ENCODE data around the gene UQCR10.

The UQCR10 gene

GRCh38 chr22:29734406-29734805 is 32.8 kb upstream of the UQCR10 start:
- Histone ChIP-seq H3K27me3 (ENCODE audit: insufficient read depth, low read depth, severe bottlenecking) (no peaks in the 10 kb centered on the region), H3K4me3 (ENCODE audit: low read depth, low read length) (no peak overlapping the region), H3K36me3 (no peaks in the 10 kb centered on the region; the same call in 1 of the 2 replicates), H3K27ac (peak overlapping the region; percentile 83), H3K9me3 (ENCODE audit: severe bottlenecking) (no peaks in the 10 kb centered on the region)
- peak; percentile 42 for DNase-seq
- TF ChIP-seq, protein P1, sequence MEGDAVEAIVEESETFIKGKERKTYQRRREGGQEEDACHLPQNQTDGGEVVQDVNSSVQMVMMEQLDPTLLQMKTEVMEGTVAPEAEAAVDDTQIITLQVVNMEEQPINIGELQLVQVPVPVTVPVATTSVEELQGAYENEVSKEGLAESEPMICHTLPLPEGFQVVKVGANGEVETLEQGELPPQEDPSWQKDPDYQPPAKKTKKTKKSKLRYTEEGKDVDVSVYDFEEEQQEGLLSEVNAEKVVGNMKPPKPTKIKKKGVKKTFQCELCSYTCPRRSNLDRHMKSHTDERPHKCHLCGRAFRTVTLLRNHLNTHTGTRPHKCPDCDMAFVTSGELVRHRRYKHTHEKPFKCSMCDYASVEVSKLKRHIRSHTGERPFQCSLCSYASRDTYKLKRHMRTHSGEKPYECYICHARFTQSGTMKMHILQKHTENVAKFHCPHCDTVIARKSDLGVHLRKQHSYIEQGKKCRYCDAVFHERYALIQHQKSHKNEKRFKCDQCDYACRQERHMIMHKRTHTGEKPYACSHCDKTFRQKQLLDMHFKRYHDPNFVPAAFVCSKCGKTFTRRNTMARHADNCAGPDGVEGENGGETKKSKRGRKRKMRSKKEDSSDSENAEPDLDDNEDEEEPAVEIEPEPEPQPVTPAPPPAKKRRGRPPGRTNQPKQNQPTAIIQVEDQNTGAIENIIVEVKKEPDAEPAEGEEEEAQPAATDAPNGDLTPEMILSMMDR (IDR thresholded peaks at IDR 0.05; ENCODE audit: low read depth, low read length) = no peak

DNA sequence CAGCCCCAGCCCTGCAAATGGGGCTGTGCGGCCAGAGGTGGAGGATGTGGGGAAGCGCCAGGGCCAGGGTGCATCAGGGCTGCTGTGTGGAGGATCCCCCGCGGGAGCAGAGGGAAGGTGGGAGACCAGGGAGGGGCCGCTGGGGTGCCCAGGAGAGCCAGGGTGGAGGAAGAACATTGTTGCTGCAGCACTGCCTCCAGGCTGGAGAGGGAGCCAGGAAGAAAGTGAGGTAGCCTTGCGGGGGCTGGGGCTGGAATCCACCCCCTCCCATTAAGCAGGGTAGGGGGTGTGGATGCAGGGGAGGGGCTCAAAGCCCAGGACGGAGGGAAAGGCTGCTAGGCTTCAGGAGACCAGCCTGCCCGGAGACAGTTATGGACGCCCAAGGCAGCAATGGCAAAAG is 32.3 kb upstream of the UQCR10 start:
- Histone ChIP-seq H3K27ac (peak overlapping the region; percentile 83), H3K36me3 (no peaks in the 10 kb centered on the region; the same call in 1 of the 2 replicates), H3K27me3 (ENCODE audit: insufficient read depth, low read depth, severe bottlenecking) (no peaks in the 10 kb centered on the region), H3K9me3 (ENCODE audit: severe bottlenecking) (no peaks in the 10 kb centered on the region), H3K4me3 (ENCODE audit: low read depth, low read length) (no peak overlapping the region)
- TF ChIP-seq, protein P1 (IDR thresholded peaks at IDR 0.05; ENCODE audit: low read depth, low read length) = 0 out of 2 replicates have a peak, but pooled peaks have one; percentile 3
- DNase-seq = peak; percentile 33

GRCh38 chr22:29735416-29735815 is 31.8 kb upstream of the UQCR10 start:
- DNase-seq = no peak
- TF ChIP-seq, protein P1 (IDR thresholded peaks at IDR 0.05; ENCODE audit: low read depth, low read length) = no peak
- H3K36me3 ChIP-seq = no peaks in the 10 kb centered on the region; the same call in 1 of the 2 replicates
- no peaks in the 10 kb centered on the region for H3K27me3 ChIP-seq (ENCODE audit: insufficient read depth, low read depth, severe bottlenecking)
- no peaks in the 10 kb centered on the region for H3K9me3 ChIP-seq (ENCODE audit: severe bottlenecking)
- peak overlapping the region; percentile 83 for H3K27ac ChIP-seq
- H3K4me3 ChIP-seq (ENCODE audit: low read depth, low read length) = no peak overlapping the region

DNA sequence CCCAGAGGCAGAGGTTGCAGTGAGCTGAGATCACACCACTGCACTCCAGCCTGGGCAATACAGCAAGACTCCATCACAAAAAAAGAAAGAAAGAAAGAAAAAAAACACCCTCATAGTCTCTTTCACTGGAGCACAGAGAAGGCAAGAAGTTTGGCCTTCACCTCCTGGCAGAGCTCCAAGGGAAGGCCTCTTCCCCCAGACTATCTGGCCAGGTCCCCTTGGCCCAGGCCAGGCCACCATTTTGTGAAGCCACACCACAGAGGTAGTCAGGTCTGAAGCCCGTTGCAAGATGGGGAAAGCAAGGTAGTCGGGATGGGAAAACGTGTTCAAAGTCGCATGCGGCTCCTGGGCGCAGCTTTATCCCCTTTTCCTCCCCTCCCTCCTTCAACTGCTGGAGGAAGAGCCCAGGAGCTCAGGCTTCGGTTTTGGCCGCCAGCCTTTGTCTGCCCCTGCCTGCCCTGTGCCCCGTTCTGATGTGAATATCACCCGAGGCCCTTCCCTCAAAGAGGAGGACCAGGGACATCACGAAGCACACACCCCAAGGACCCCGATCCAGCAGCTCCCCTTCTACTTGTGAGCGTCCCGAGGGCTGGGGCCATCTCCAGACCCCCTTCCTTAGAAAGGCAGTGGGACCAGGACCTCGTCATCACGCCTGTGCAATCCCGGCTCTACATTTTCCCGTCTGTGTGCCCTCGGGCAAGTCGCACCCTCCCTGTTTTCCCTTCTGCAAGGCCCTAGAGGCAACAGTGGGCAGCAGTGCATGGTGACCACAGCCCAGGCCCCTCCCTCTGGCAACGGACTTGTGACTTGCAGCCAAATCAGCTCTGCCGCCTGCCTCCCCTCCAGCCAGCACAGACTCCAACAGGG is 29.7 kb upstream of the UQCR10 start:
- DNase-seq = no peak
- H3K27me3 ChIP-seq (ENCODE audit: insufficient read depth, low read depth, severe bottlenecking) = no peaks in the 10 kb centered on the region
- no peaks in the 10 kb centered on the region; the same call in none of the 2 replicates for H3K36me3 ChIP-seq
- no peak overlapping the region for H3K27ac ChIP-seq
- H3K4me3 ChIP-seq (ENCODE audit: low read depth, low read length) = no peak overlapping the region
- TF ChIP-seq, protein P1 (IDR thresholded peaks at IDR 0.05; ENCODE audit: low read depth, low read length) = no peak
- H3K9me3 ChIP-seq (ENCODE audit: severe bottlenecking) = no peaks in the 10 kb centered on the region

- H3K9me3 ChIP-seq (ENCODE audit: severe bottlenecking) = no peaks in the 10 kb centered on the region
- no peaks in the 10 kb centered on the region for H3K27me3 ChIP-seq (ENCODE audit: insufficient read depth, low read depth, severe bottlenecking)
- DNase-seq = no peak
- TF ChIP-seq, protein P1 (IDR thresholded peaks at IDR 0.05; ENCODE audit: low read depth, low read length) = no peak
- no peaks in the 10 kb centered on the region; the same call in 1 of the 2 replicates for H3K36me3 ChIP-seq
- H3K4me3 ChIP-seq (ENCODE audit: low read depth, low read length) = no peak overlapping the region
- H3K27ac ChIP-seq = no peak overlapping the region
Observed at GRCh38 chr22:29738118-29738815, 28.9 kb upstream of the UQCR10 start.
